K562 (cell line): ENCODE results near the gene LCN15. TPM values are rescaled to one million over a fixed set of nuclear protein-coding genes. Genes with fewer than 3 reads are reported as not detected.

Experiments used
- ATAC-seq: fragments of 200-7000 bp; cut with Tn5 transposase; 3 replicates; pipeline ENCODE4 v1.9.1; 2020; ENCODE audit warnings: moderate library complexity
- BruUV-seq: library from RNA; stranded (reverse); fragments of 400-500 nt; replicated peaks from 2 replicates; lab custom pipeline; 2021; lab: Mats Ljungman, UMichigan
- CTCF ChIA-PET: fragments of 300-600 bp; formaldehyde crosslinking; extraction: SDS; loops from one replicate; lab custom pipeline; 2021; ENCODE audit warnings: low intra/inter-chr PET ratio; lab: Yijun Ruan, JAX
- POLR2A ChIA-PET: fragments of 300-600, 350-650 bp; sonication (Branson Sonifier 250); formaldehyde crosslinking; extraction: SDS; loops from one replicate; lab custom pipeline; 2021; ENCODE audit warnings: antibody characterized with exemption, inconsistent platforms; lab: Yijun Ruan, JAX
- DNase-seq, 4 experiments: peaks; one replicate each; pipeline versions ENCODE4 v3.0.0 to v3.0.0-alpha.2; 2011 to 2018; ENCODE audit warnings: low spot score in 3 of 4, mixed read lengths in 3 of 4; ENCODE audit errors: extremely low read depth in 1 of 4
- FAIRE-seq: peaks from 2 replicates; lab custom pipeline; 2011; peaks lifted over from hg19 to GRCh38; lab: Jason Lieb, UNC
- H2AFZ ChIP-seq: 2 replicates; pipeline ENCODE4 v1.6.0; 2011; ENCODE audit warnings: low read depth, low read length, control low read depth, inconsistent platforms
- H3K27ac ChIP-seq: fragments of 200-600 bp; 3 replicates; pipeline ENCODE4 v1.8.0; 2011; ENCODE audit warnings: low read depth, mild to moderate bottlenecking, control low read depth, inconsistent platforms, low read length, moderate library complexity, mixed read lengths; ENCODE audit errors: extremely low read depth
- H3K27me3 ChIP-seq, 2 experiments: fragments of 300-600 bp in 1 of 2; 2 replicates in 1 of 2; 3 replicates in 1 of 2; pipeline versions ENCODE4 v1.6.0 to v1.8.0; 2011; ENCODE audit warnings: inconsistent platforms in 2 of 2, low read length in 2 of 2, mild to moderate bottlenecking in 1 of 2, mixed read lengths in 1 of 2, moderate library complexity in 1 of 2; ENCODE audit not compliant: control insufficient read depth in 2 of 2, insufficient read depth in 2 of 2
- H3K36me3 ChIP-seq: fragments of 300-600 bp; 3 replicates; pipeline ENCODE4 v1.8.0; 2011; ENCODE audit warnings: mild to moderate bottlenecking, low read length, inconsistent platforms; ENCODE audit not compliant: control insufficient read depth, insufficient read depth
- H3K4me1 ChIP-seq, 2 experiments: fragments of 200-600 bp in 1 of 2; replicated peaks in 1 of 2; 2 replicates in 1 of 2; 3 replicates in 1 of 2; pipeline versions ENCODE4 v1.5.1 to v1.8.0; 2011; ENCODE audit warnings: inconsistent platforms in 2 of 2, low read length in 2 of 2, mild to moderate bottlenecking in 1 of 2, mixed read lengths in 1 of 2, moderate library complexity in 1 of 2; ENCODE audit not compliant: control insufficient read depth in 2 of 2, insufficient read depth in 2 of 2
- H3K4me2 ChIP-seq: 2 replicates; pipeline ENCODE4 v1.6.1; 2011; ENCODE audit warnings: low read length, control low read depth, inconsistent platforms, mixed read lengths; ENCODE audit not compliant: insufficient read depth
- H3K4me3 ChIP-seq: fragments of 200-600 bp; sonication (generic), shearing (Covaris generic); 2 replicates; pipeline ENCODE4 v1.5.1; 2016; ENCODE audit warnings: control low read depth, inconsistent platforms
- H3K79me2 ChIP-seq: fragments of 200-600 bp; 3 replicates; pipeline ENCODE4 v1.8.0; 2011; ENCODE audit warnings: low read length, inconsistent platforms; ENCODE audit not compliant: control insufficient read depth, insufficient read depth
- H3K9ac ChIP-seq, 2 experiments: 2 replicates each; pipeline versions ENCODE4 v1.6.0 to v1.6.1; 2011; ENCODE audit warnings: low read depth in 2 of 2, low read length in 2 of 2, control low read depth in 1 of 2, inconsistent platforms in 1 of 2, mild to moderate bottlenecking in 1 of 2, mixed read lengths in 1 of 2; ENCODE audit not compliant: insufficient read depth in 1 of 2
- H3K9me1 ChIP-seq: one replicate; pipeline ENCODE4 v1.6.0; 2011; ENCODE audit warnings: inconsistent platforms, mild to moderate bottlenecking, low read length, moderate library complexity; ENCODE audit not compliant: control insufficient read depth, insufficient read depth
- H3K9me3 ChIP-seq: replicated peaks from 2 replicates; pipeline ENCODE4 v1.5.1; 2011; ENCODE audit warnings: low read depth, low read length, inconsistent platforms; ENCODE audit not compliant: control insufficient read depth, insufficient read depth
- H4K20me1 ChIP-seq: replicated peaks from 2 replicates; pipeline ENCODE4 v1.6.1; 2011; ENCODE audit warnings: low read length, inconsistent platforms, mixed read lengths; ENCODE audit not compliant: control insufficient read depth, insufficient read depth
- HSF4 ChIP-seq: fragments of 250-450 bp; sonication (Bioruptor Pico); IDR thresholded peaks from 2 replicates; pipeline ENCODE4 v2.1.2; 2022; ENCODE audit warnings: mild to moderate bottlenecking, moderate library complexity, borderline replicate concordance
- SMARCA4 ChIP-seq: fragments of 450-650 bp; IDR thresholded peaks from 2 replicates; pipeline ENCODE4 v1.6.1; 2016
- SRF ChIP-seq, 2 experiments: fragments of 250-450, 450-650 bp in 1 of 2; sonication (Bioruptor Pico) in 1 of 2; sonication (generic) in 1 of 2; formaldehyde crosslinking; IDR thresholded peaks; 2 replicates each; pipeline versions ENCODE4 v1.5.0 to v1.5.1; 2020 to 2022; ENCODE audit warnings: mild to moderate bottlenecking in 1 of 2, missing genetic modification reagents in 1 of 2
- ZNF217 ChIP-seq: sonication (generic); formaldehyde crosslinking; IDR thresholded peaks from 2 replicates; pipeline ENCODE4 v1.8.0; 2022; ENCODE audit warnings: mild to moderate bottlenecking, missing genetic modification reagents
- ZNF655 ChIP-seq: fragments of 250-450 bp; sonication (Bioruptor Pico); IDR thresholded peaks from 2 replicates; pipeline ENCODE4 v1.5.0; 2021
- WGBS: fragments of 100-300 bp; shearing (Covaris generic); methylation state at CpG from one replicate; pipeline ENCODE4 v1.1.6; 2016; ENCODE audit warnings: low coverage, mixed read lengths; ENCODE audit not compliant: insufficient coverage; ENCODE audit errors: missing lambda C conversion rate; 5-methylcytosine and 5-hydroxymethylcytosine counted together
- in situ Hi-C: fragments of 300-500 bp; cut with MboI; formaldehyde crosslinking; loops from 4 replicates; pipeline ENCODE4 v1.15.0; 2018; ENCODE audit warnings: inconsistent platforms, mixed read lengths
- intact Hi-C: fragments of 100-400 bp; cut with micrococcal nuclease; formaldehyde crosslinking; loops from 2 replicates; pipeline ENCODE4 v1.14.2; 2022
- polyA plus RNA-seq, 8 experiments: library from polyadenylated mRNA; depleted of rRNA in 4 of 8; stranded (reverse) in 5 of 8; unstranded in 3 of 8; fragments of >200 nt; fragmentation: Nextera tagmentation in 2 of 8; fragmentation: Illumina TruSeq in 1 of 8; extraction: Ambion mirVana in 2 of 8; extraction: Trizol in 1 of 8; gene quantifications; 2 replicates each; pipeline versions ENCODE4 v1.2.1 to v1.2.3, GENCODE V29; 2011 to 2014; ENCODE audit warnings: inconsistent platforms in 1 of 8, missing spikeins in 1 of 8
- total RNA-seq, 7 experiments: library from RNA; depleted of rRNA in 6 of 7; stranded (reverse); fragments of >200 nt in 6 of 7; fragmentation: Illumina TruSeq in 2 of 7; extraction: Trizol in 2 of 7; gene quantifications; 2 replicates each; pipeline versions ENCODE4 v1.2.1 to v1.2.3, GENCODE V29; 2011 to 2021; ENCODE audit warnings: low replicate concordance in 1 of 7
- TF ChIP-seq, protein P1 (sequence below): fragments of 450-650 bp; IDR thresholded peaks from 2 replicates; pipeline ENCODE4 v1.6.1; 2018; ENCODE audit not compliant: partially characterized antibody
- TF ChIP-seq, protein P2 (sequence below): fragments of 250-450 bp; sonication (Bioruptor Pico); IDR thresholded peaks from 2 replicates; pipeline ENCODE4 v1.5.0; 2021; ENCODE audit warnings: mild to moderate bottlenecking, moderate library complexity
- TF ChIP-seq, protein P3 (sequence below), 2 experiments: fragments of 450-650 bp; IDR thresholded peaks; 2 replicates each; pipeline ENCODE4 v1.6.1; 2016

LCN15 gene
- total and polyA plus RNA-seq, 9 of the 15 experiments (the other 6 are each of a cell fraction or from before 2014, with no cell fraction given) = 0.66 TPM; not detected in 8

- WGBS = 1% methylated on average over 13 of the region's 14 CpGs
- POLR2A ChIA-PET = interaction anchor here (1.1 to 3.6 kb wide), 3 partner anchors 11 to 31 kb away, joined by 3 to 16 read pairs (median 14); no protein-coding TSS in a partner anchor
- in situ Hi-C loops = no loop called here
- TF ChIP-seq, protein P1, sequence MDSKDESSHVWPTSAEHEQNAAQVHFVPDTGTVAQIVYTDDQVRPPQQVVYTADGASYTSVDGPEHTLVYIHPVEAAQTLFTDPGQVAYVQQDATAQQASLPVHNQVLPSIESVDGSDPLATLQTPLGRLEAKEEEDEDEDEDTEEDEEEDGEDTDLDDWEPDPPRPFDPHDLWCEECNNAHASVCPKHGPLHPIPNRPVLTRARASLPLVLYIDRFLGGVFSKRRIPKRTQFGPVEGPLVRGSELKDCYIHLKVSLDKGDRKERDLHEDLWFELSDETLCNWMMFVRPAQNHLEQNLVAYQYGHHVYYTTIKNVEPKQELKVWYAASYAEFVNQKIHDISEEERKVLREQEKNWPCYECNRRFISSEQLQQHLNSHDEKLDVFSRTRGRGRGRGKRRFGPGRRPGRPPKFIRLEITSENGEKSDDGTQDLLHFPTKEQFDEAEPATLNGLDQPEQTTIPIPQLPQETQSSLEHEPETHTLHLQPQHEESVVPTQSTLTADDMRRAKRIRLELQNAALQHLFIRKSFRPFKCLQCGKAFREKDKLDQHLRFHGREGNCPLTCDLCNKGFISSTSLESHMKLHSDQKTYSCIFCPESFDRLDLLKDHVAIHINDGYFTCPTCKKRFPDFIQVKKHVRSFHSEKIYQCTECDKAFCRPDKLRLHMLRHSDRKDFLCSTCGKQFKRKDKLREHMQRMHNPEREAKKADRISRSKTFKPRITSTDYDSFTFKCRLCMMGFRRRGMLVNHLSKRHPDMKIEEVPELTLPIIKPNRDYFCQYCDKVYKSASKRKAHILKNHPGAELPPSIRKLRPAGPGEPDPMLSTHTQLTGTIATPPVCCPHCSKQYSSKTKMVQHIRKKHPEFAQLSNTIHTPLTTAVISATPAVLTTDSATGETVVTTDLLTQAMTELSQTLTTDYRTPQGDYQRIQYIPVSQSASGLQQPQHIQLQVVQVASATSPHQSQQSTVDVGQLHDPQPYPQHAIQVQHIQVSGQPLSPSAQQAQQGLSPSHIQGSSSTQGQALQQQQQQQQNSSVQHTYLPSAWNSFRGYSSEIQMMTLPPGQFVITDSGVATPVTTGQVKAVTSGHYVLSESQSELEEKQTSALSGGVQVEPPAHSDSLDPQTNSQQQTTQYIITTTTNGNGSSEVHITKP = peak; percentile 92
- TF ChIP-seq, protein P2, sequence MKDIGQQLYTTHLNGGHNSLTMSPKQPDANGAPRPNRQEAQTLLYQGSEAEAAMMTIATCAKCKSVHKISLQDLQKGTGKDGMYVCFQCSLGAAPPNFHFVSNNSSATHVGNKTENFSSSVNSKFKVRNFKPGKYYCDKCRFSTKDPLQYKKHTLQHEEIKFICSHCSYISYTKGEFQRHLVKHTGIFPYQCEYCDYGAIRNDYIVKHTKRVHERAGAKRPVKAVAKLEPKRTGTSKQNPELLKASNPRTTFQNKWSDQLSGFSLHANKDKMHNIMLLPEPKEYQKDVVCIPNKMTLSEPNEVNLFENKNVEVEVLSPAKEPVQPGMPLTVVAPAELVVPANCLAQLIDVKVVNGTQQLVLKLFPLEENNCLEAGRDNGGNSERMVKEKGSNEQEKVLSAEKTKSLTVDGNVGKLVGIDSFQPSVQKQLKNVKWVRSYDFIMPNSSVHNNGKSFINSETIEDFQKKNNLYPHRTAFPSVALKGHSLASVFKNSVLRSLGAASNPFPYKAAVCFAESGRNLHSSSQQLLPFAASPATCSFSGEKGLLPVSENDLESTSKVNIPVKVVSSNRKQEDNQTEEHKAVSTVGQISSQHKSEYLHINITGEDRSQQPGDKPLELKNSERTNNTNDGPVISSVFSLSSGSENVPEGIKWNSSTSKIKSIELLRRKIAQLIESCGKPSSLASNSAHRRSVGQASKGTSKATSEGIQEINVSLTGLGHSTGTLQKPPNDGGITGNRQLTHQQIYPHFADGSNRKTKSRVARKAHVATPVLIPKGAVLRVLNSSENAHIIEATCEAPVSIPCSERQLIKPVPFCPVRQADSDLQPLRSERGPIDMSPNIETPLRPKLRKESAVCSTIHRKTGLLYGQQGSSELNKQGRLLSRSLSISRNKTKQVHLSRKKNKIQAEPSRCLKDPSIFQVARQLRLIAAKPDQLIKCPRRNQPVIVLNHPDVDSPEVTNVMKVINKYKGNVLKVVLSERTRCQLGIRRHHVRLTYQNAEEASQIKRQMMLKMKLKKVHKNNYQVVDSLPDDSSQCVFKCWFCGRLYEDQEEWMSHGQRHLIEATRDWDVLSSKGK = no peak
- TF ChIP-seq SMARCA4 = no peak
- TF ChIP-seq HSF4 = no peak
- no peak for TF ChIP-seq SRF (CRISPR knock-in tag; IDR thresholded peaks at IDR 0.05)
- TF ChIP-seq ZNF655 = no peak
- TF ChIP-seq, protein P3, sequence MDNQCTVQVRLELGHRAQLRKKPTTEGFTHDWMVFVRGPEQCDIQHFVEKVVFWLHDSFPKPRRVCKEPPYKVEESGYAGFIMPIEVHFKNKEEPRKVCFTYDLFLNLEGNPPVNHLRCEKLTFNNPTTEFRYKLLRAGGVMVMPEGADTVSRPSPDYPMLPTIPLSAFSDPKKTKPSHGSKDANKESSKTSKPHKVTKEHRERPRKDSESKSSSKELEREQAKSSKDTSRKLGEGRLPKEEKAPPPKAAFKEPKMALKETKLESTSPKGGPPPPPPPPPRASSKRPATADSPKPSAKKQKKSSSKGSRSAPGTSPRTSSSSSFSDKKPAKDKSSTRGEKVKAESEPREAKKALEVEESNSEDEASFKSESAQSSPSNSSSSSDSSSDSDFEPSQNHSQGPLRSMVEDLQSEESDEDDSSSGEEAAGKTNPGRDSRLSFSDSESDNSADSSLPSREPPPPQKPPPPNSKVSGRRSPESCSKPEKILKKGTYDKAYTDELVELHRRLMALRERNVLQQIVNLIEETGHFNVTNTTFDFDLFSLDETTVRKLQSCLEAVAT (IDR thresholded peaks at IDR 0.05) = no peak; a peak in 1 of 4 replicates
- TF ChIP-seq ZNF217 (CRISPR knock-in tag) = no peak
Observed at GRCh38 chr9:136808806-136809158, 44.5 kb upstream of the LCN15 start.

More at GRCh38 chr9:136808806-136809158, 44.5 kb upstream of the LCN15 start:
- no TSS peak for BruUV-seq
- FAIRE-seq (peak; percentile 73), DNase-seq (peak in 1 of 4 experiments; percentile 56), ATAC-seq (peak; percentile 25)
- Histone ChIP-seq H2AFZ (no peak overlapping the region), H3K9me1 (no peaks in the 10 kb centered on the region), H3K9me3 (no peaks in the 10 kb centered on the region), H3K79me2 (peaks cover 74% of the 10 kb centered on the region), H3K36me3 (peaks cover 55% of the 10 kb centered on the region), H3K4me2 (peak overlapping the region; percentile 94), H3K27me3 (no peaks in the 10 kb centered on the region), H3K27ac (peak overlapping the region; percentile 91), H3K4me3 (peak overlapping the region; percentile 97), H3K4me1 (peaks cover 26 to 45% of the 10 kb centered on the region in 2 experiments), H3K9ac (peak overlapping the region; percentile 77 to 99), H4K20me1 (no peaks in the 10 kb centered on the region)
- CTCF ChIA-PET = interaction anchor here (0.6 to 0.9 kb wide), 2 partner anchors 22 to 74 kb away, joined by 3 read pairs; no protein-coding TSS in a partner anchor
- intact Hi-C loops = no loop called here
